Right renal cortex interstitium (tissue), 3 donors: ENCODE results near the gene BPIFA3. TPM values are rescaled to one million over a fixed set of nuclear protein-coding genes. Genes with fewer than 3 reads are reported as not detected.
A peak's percentile ranks its signal among the peaks of the same experiment; 100 is the strongest.

Experiments used
- DNase-seq, 3 donors: peaks; one replicate each; pipeline ENCODE4 v3.0.0-alpha.2; 2013; ENCODE audit warnings: low read depth in 3 of 3, low spot score in 2 of 3
- polyA plus RNA-seq, 3 donors: library from polyadenylated mRNA; unstranded; fragments of 120-200 nt; gene quantifications; one replicate each; pipeline ENCODE4 v1.2.1, GENCODE V29; 2013; ENCODE audit not compliant: insufficient read length in 3 of 3

Gene BPIFA3
- polyA plus RNA-seq, 3 donors = not detected

DNA sequence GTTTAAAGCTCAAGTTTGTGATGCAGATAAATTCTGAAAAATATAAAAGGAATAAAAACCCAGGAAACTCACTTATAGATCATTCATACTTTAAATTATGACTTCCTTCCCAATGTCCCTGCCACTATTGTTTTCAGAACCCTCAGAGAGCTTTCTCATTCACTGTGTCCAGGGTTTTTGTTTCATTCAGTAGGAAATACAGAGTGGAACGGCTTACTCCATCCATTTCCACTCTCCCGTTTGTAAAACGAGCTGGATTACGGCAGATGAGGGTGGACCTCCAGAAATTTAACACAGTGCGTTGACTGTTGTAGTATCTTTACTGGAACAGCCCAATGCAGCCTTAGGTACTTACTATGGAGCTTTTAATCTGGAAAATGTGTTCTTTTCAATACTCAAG lies 42.2 kb downstream of the BPIFA3 start:
- no peak for DNase-seq

DNA sequence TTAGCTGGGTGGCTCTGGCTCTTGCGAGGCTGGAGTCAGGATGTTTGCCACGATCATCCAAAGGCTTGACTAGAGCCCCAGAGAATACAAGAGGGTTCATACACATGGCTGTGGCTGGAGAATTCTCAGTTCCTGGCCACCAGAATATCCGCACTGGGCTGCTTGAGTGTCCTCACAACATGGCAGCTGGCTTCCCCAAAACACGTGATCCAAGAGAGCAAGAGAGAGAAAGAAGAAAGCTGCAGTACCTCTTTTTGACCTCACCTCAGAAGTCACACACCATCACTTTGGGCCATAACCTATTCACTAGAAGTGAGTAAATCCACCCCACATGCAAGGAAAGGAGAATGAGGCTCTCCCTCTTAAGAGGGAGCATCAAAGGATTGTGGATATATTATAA lies 44.3 kb downstream of the BPIFA3 start:
- no peak for DNase-seq

- peak in 2 of 3 donors; percentile 19 to 38 for DNase-seq
Observed at GRCh38 chr20:33262658-33263065, 45.5 kb downstream of the BPIFA3 start.

DNA sequence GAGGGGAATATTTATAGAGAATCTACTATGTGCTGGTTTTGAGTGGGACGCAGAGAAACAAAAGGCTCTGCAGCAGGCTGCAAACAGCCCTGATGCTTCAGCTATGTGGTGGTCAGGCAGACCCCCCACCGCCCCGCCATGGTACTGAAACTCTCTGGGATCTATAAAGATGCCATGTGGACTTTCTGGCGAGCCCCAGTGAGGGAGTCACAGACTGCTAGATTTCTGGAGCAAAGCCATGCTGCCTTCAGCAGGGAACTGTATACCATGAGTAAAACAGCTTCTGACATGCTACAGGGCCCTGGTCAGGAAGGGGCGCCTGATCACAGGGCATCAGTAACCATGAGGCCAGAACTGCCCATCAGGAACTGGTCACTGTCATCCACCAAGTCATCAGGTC lies 46.6 kb downstream of the BPIFA3 start:
- DNase-seq = no peak

- DNase-seq = no peak
Observed at GRCh38 chr20:33267701-33268100, 50.5 kb downstream of the BPIFA3 start.

- no peak for DNase-seq
Observed at GRCh38 chr20:33272155-33272873, 55.2 kb downstream of the BPIFA3 start.

DNA sequence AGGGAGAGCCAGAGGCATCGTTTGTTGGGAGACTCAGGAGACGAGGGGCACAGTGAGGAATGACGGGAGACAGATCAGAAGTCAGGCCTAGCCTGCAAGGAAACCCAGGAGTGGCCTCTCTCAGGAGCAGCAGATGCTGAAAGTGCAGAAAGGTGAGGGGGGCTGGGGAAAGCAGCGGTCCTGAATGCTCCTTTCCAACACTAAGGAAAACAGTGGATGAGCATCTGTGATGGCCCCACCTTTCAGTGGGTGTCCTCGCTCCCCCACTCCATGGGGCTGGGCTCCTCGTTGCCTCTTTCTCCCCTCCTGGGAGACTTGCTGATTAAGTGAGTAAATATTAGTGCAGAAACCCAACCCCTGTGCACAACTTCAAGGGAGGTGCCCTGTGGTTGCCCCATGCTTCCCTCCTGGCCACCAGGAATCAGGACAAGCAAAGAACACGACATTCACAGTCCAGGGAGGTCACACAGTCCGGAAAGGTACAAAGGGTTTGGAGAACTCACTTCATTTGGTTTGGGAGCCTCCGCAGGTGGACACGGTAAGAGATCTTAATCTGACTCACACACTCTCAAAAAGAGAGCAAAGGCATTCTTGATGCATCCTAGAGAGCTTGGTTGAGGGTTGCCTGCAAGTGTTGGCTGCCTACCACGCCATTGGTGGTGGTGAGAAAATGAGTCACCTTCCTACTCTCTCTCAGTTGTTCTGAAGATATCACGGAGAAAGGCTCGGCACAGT lies 56.1 kb downstream of the BPIFA3 start:
- no peak for DNase-seq

DNA sequence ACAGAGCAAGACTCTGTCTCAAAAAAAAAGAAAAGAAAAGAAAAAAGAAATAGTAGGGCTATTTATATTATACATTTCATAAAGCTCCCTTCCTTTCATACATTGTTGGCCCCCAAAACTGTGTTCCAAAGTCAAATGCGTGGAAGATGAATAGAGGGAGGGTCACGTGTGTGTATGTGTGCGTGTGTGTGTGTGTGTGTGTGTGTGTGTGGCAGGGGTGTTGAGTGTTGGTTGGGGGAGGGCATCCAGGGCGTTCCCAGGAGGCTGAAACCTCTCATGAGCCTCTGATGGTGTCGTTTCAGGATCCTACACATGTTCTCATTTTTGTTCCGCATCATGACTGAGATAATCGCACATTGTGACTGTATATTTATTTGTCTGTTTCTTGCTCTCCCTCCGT lies 58.1 kb downstream of the BPIFA3 start:
- no peak for DNase-seq

DNA sequence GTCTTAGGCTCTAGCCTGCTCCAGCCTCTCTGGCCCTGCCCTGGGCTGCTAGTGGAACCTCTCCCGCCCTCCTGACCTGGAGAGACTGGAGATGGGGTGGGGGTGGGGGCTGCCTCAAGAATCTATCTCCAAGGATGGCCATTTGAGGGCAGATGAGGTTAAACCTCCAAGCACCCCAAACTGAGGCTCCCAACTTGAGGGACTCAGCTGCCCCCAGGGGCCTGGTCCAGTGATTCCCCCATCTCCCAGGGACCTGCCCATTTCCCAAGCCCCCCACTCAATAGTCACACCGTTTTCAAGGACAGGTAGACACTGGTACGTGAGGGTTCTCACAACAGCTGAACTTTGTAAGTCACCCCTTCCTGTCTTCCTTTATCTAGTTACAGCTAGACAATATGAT lies 58.7 kb downstream of the BPIFA3 start:
- DNase-seq = no peak

DNA sequence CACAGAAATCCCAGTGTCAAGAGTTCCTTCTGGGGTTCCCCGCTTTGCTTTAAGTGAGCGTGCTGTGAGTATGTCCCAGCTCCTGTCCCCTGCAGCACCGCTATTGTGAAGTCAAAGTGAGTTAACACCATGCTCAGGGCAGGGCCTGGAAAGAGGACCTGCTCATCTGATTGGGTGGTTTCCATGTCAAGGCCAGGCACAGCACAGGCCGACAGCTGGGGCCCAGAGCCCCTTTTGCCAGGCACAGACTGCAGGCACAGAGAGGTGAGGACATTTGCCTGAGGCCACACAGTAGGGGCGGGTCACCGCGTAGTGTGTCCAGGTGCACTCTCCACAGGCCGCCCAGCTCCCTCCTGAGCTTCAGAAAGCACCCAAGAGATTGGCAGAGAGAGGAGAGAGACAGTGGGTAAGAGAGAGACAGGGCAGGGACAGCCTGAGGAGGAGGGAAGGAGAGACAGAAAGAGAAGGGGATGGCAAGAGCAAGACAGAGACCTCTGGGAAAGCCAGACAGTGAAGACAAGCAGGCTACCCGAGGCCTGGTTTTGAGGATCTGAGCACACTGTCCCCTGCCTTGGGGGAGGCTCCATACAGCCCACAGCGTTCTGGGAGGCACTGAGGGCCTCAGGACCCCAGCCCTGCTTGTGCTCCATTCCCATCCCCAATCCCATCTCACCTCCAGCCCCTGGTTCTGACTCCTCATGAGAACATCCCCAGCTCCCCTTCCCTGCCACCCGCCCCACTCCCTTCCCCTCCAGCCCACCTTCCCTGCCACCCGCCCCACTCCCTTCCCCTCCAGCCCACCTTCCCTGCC lies 59.4 kb downstream of the BPIFA3 start:
- DNase-seq = no peak

Other genes starting within 250 kb of the BPIFA3 start
- gene SUN5, start 212.9 kb upstream of the BPIFA3 start, polyA plus RNA-seq = not detected
- gene BPIFB2, start 209.6 kb upstream of the BPIFA3 start, polyA plus RNA-seq = not detected
- not detected for gene BPIFB6, start 185.7 kb upstream of the BPIFA3 start, polyA plus RNA-seq
- gene BPIFB3, start 163.4 kb upstream of the BPIFA3 start, polyA plus RNA-seq = not detected
- not detected for gene BPIFB4, start 137.7 kb upstream of the BPIFA3 start, polyA plus RNA-seq
- gene BPIFA2, start 49.2 kb upstream of the BPIFA3 start, polyA plus RNA-seq = under 1 TPM in 1 of 3 donors, not detected in 2; 0.17 TPM
- gene BPIFA1, start 18.6 kb downstream of the BPIFA3 start, polyA plus RNA-seq = not detected
- not detected for gene BPIFB1, start 65.9 kb downstream of the BPIFA3 start, polyA plus RNA-seq
- gene CDK5RAP1, start 184.2 kb downstream of the BPIFA3 start, polyA plus RNA-seq = 10 to 100 TPM; 28.9 to 37.9 (median 37.1) TPM
- gene SNTA1, start 226.4 kb downstream of the BPIFA3 start, polyA plus RNA-seq = 1 to 10 TPM; 9.1 to 9.8 (median 9.6) TPM